ENCODE results near the gene ZNF157. TPM values are rescaled to one million over a fixed set of nuclear protein-coding genes. Genes with fewer than 3 reads are reported as not detected.

Gene ZNF157
- total RNA-seq, 4 donors from 2014 or later, result 0.89 to 2.0 (median 1.2) TPM

DNA sequence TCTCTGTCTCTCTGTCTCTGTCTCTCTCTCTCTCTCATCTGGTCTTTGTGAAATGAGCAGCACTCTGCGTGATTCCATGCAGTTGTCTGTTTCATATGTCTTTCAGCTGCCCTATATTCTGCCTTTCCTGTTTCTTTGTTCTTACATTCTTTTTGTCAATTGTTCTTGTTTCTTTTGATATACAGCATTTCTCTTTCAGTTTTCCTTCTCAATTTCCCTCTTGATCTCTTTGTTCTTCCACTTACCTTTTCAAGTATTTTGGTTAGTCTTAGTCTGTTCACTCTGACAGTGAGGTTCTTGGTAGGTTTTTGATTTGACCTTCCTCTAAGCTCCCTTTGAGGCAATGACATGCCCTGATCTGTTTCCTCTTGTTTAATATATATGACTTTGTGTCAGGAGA lies 20.4 kb downstream of the ZNF157 start:
- 56 to 87% methylated on average over 1 of the region's 1 CpG for WGBS, 2 donors
- no peak for TF ChIP-seq POLR2A (IDR thresholded peaks at IDR 0.05)
- TF ChIP-seq, protein P1, sequence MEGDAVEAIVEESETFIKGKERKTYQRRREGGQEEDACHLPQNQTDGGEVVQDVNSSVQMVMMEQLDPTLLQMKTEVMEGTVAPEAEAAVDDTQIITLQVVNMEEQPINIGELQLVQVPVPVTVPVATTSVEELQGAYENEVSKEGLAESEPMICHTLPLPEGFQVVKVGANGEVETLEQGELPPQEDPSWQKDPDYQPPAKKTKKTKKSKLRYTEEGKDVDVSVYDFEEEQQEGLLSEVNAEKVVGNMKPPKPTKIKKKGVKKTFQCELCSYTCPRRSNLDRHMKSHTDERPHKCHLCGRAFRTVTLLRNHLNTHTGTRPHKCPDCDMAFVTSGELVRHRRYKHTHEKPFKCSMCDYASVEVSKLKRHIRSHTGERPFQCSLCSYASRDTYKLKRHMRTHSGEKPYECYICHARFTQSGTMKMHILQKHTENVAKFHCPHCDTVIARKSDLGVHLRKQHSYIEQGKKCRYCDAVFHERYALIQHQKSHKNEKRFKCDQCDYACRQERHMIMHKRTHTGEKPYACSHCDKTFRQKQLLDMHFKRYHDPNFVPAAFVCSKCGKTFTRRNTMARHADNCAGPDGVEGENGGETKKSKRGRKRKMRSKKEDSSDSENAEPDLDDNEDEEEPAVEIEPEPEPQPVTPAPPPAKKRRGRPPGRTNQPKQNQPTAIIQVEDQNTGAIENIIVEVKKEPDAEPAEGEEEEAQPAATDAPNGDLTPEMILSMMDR (IDR thresholded peaks at IDR 0.05), result no peak
- intact Hi-C loops (cut with DNase I), result no loop called here
- Histone ChIP-seq H3K27me3 (no peaks in the 10 kb centered on the region), H3K27ac (no peak overlapping the region), H3K4me3 (replicated peaks in 1 of 3) (no peak overlapping the region), H3K4me1 (no peaks in the 10 kb centered on the region), H3K36me3 (no peaks in the 10 kb centered on the region), H3K9me3 (no peaks in the 10 kb centered on the region)
- no peak for DNase-seq

DNA sequence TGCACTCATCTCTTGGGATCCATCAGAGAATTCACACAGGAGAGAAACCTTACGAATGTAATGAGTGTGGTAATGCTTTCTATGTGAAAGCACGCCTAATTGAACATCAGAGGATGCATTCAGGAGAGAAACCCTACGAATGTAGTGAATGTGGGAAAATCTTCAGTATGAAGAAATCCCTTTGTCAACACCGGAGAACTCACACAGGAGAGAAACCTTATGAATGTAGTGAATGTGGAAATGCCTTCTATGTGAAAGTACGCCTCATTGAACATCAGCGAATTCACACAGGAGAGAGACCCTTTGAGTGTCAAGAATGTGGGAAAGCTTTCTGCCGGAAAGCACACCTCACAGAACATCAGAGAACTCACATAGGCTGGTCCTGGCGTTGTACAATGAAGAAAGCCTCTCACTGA lies 42.8 kb downstream of the ZNF157 start:
- Histone ChIP-seq H3K4me1 (no peaks in the 10 kb centered on the region), H3K9me3 (no peaks in the 10 kb centered on the region), H3K36me3 (no peaks in the 10 kb centered on the region), H3K4me3 (replicated peaks in 1 of 3) (no peak overlapping the region), H3K27me3 (no peaks in the 10 kb centered on the region), H3K27ac (no peak overlapping the region)
- intact Hi-C loops (cut with DNase I), result no loop called here
- DNase-seq, result no peak
- WGBS, 2 donors, result 90 to 92% methylated on average over 8 of the region's 8 CpGs
- TF ChIP-seq, protein P1 (IDR thresholded peaks at IDR 0.05), result no peak
- TF ChIP-seq POLR2A (IDR thresholded peaks at IDR 0.05), result no peak

- Histone ChIP-seq H3K36me3 (no peaks in the 10 kb centered on the region), H3K9me3 (no peaks in the 10 kb centered on the region), H3K27me3 (no peaks in the 10 kb centered on the region), H3K4me3 (replicated peaks in 1 of 3) (no peak overlapping the region), H3K27ac (no peak overlapping the region), H3K4me1 (no peaks in the 10 kb centered on the region)
- intact Hi-C loops (cut with DNase I), result no loop called here
- 96 to 98% methylated on average over 4 of the region's 4 CpGs for WGBS, 2 donors
- TF ChIP-seq, protein P1 (IDR thresholded peaks at IDR 0.05), result no peak
- TF ChIP-seq POLR2A (IDR thresholded peaks at IDR 0.05), result no peak
- DNase-seq, result no peak
These were observed 49.9 kb downstream of the ZNF157 start for GRCh38 chrX:47420265-47420664.

DNA sequence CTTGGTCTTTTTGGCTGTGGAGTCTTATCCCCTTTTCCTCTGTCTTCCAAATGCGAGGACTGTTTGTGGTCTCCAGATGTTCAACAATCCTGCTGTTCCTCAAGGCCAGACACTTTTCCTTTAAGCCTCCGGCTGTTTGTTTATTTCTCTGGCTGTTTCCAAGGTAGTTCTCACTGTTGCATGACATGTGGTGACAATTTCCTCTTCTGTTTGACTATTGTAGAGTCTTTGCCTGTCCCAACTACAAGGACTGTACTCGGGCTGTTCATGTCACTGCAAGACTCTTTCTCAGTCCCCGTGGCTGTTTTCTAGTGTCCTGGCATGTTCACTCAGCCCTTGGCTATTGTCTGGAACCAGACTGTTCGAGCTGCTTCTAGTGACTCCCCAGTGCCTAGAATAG lies 50.6 kb downstream of the ZNF157 start:
- Histone ChIP-seq H3K9me3 (no peaks in the 10 kb centered on the region), H3K4me1 (no peaks in the 10 kb centered on the region), H3K27ac (no peak overlapping the region), H3K4me3 (replicated peaks in 1 of 3) (no peak overlapping the region), H3K36me3 (no peaks in the 10 kb centered on the region), H3K27me3 (no peaks in the 10 kb centered on the region)
- 52 to 56% methylated on average over 5 of the region's 5 CpGs for WGBS, 2 donors
- TF ChIP-seq, protein P1 (IDR thresholded peaks at IDR 0.05), result no peak
- TF ChIP-seq POLR2A (IDR thresholded peaks at IDR 0.05), result no peak
- no peak for DNase-seq
- intact Hi-C loops (cut with DNase I), result no loop called here

DNA sequence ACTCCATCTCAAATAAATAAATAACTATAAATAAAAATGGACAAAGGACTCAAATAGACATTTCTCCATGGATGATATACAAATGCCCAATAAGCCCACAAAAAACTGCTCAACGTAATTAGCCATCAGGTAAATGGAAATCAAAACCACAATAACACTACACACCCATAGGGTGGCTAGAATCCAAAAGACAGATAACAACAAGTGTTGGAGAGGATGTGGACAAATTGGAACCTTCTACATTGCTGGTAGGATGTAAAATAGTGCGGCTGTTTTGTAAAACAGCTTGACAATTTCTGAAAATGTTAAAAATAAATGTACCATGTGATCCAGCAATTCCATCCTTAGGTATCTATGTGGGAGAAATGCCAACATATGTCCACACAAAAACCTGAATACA lies 52.1 kb downstream of the ZNF157 start:
- Histone ChIP-seq H3K27me3 (no peaks in the 10 kb centered on the region), H3K4me1 (no peaks in the 10 kb centered on the region), H3K4me3 (replicated peaks in 1 of 3) (no peak overlapping the region), H3K36me3 (no peaks in the 10 kb centered on the region), H3K27ac (no peak overlapping the region), H3K9me3 (no peaks in the 10 kb centered on the region)
- 92 to 97% methylated on average over 2 of the region's 2 CpGs for WGBS, 2 donors
- intact Hi-C loops (cut with DNase I), result no loop called here
- DNase-seq, result no peak
- TF ChIP-seq, protein P1 (IDR thresholded peaks at IDR 0.05), result no peak
- no peak for TF ChIP-seq POLR2A (IDR thresholded peaks at IDR 0.05)
